Measurements from ENCODE around the gene GDF9. TPM values are rescaled to one million over a fixed set of nuclear protein-coding genes. Genes with fewer than 3 reads are reported as not detected.

GDF9 gene
- total RNA-seq, 2 experiments from 2014 or later = 0.66 to 2.2 TPM

DNA sequence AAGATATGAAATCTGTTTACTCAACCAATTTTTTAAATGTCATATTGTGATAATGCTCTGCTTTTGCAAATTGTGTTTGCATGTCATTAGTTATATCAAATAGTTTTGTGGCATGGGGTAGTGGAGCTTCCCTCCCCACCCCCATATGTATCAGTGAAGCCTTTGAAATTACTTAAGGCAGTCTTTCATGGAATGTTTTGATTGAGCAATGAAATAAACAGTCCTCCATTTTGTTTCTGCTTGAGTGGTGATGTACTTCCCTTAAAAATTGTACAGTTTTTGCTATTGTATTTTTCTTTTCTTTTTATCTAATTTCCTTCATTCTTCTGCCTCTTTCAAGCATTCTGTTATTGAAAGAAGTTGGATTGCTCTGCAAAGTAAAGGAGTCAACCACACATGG is 49.7 kb downstream of the GDF9 start:
- Histone ChIP-seq H3K4me2 (ENCODE audit: low read length) (no peak overlapping the region), H2AFZ (ENCODE audit: low read length) (no peak overlapping the region), H3K36me3 (ENCODE audit: insufficient read depth, low read length) (no peaks in the 10 kb centered on the region), H3K27ac (ENCODE audit: low read depth, low read length, poor library complexity, severe bottlenecking) (no peak overlapping the region), H3K79me2 (ENCODE audit: insufficient read depth, low read depth, low read length) (no peaks in the 10 kb centered on the region), H3K4me1 (ENCODE audit: insufficient read depth, low read length, poor library complexity, severe bottlenecking) (no peaks in the 10 kb centered on the region), H3K4me3 (ENCODE audit: low read depth, low read length, poor library complexity, severe bottlenecking) (no peak overlapping the region), H3K9me2 (ENCODE audit: insufficient read depth, low read length) (no peaks in the 10 kb centered on the region), H3K9me3 (ENCODE audit: low read length) (no peaks in the 10 kb centered on the region), H4K20me1 (ENCODE audit: insufficient read depth, low read length) (peaks cover under 1% of the 10 kb centered on the region; the same call in 1 of the 2 replicates)
- DNase-seq (ENCODE audit: low spot score) = no peak
- ChIA-PET CTCF (ENCODE audit: unreplicated experiment) (no interaction called here), POLR2A (no interaction called here)
- BruUV-seq (replicated peaks) = no TSS peak
- TF ChIP-seq EZH2phosphoT487 (IDR thresholded peaks at IDR 0.05; ENCODE audit: borderline replicate concordance, low read depth, low read length) = no peak
- TF ChIP-seq CTCF (conservative IDR thresholded peaks at IDR 0.05; ENCODE audit: low read length) = no peak
- intact Hi-C loops (cut with micrococcal nuclease; ENCODE audit: unreplicated experiment) = loop anchor here (1.0 kb wide), 1 partner anchor 431 kb away; no protein-coding TSS in a partner anchor

GRCh38 chr5:132816083-132816482 is 50.2 kb downstream of the GDF9 start:
- intact Hi-C loops (cut with micrococcal nuclease; ENCODE audit: unreplicated experiment) = loop anchor here (1.0 kb wide), 1 partner anchor 431 kb away; no protein-coding TSS in a partner anchor
- H3K4me3 ChIP-seq (ENCODE audit: low read depth, low read length, poor library complexity, severe bottlenecking) = no peak overlapping the region
- no TSS peak for BruUV-seq (replicated peaks)
- ChIA-PET CTCF (ENCODE audit: unreplicated experiment) (no interaction called here), POLR2A (interaction anchor here (0.9 kb wide), 1 partner anchor 14 kb away, joined by 3 read pairs; no protein-coding TSS in a partner anchor)
- H4K20me1 ChIP-seq (ENCODE audit: insufficient read depth, low read length) = peaks cover 5% of the 10 kb centered on the region; the same call in 1 of the 2 replicates
- no peaks in the 10 kb centered on the region for H3K9me3 ChIP-seq (ENCODE audit: low read length)
- no peak overlapping the region for H2AFZ ChIP-seq (ENCODE audit: low read length)
- no peak for DNase-seq (ENCODE audit: low spot score)
- no peak overlapping the region for H3K4me2 ChIP-seq (ENCODE audit: low read length)
- H3K79me2 ChIP-seq (ENCODE audit: insufficient read depth, low read depth, low read length) = no peaks in the 10 kb centered on the region
- H3K9me2 ChIP-seq (ENCODE audit: insufficient read depth, low read length) = no peaks in the 10 kb centered on the region
- no peaks in the 10 kb centered on the region for H3K36me3 ChIP-seq (ENCODE audit: insufficient read depth, low read length)
- H3K27ac ChIP-seq (ENCODE audit: low read depth, low read length, poor library complexity, severe bottlenecking) = no peak overlapping the region
- H3K4me1 ChIP-seq (ENCODE audit: insufficient read depth, low read length, poor library complexity, severe bottlenecking) = no peaks in the 10 kb centered on the region
- TF ChIP-seq CTCF (conservative IDR thresholded peaks at IDR 0.05; ENCODE audit: low read length) (no peak), EZH2phosphoT487 (IDR thresholded peaks at IDR 0.05; ENCODE audit: borderline replicate concordance, low read depth, low read length) (no peak)

DNA sequence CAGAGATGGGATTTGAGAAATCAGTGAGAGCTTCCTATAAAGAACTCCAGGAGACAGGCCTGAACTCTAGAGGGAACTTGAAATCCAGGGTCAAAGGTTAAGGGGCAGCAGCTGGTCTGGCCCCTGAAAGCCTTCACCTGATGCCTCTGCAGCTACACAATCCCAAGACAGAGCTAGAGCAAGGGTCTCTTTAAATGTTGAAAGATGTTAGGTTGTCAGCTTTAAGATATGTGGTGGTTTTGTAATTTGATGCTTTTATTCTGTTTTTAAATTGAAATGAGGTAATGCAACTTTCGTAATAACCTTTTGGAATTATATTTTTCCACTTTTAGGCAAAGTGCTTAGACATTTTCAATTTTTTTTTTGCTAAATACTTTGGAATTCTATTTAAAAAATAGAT is 50.8 kb downstream of the GDF9 start:
- intact Hi-C loops (cut with micrococcal nuclease; ENCODE audit: unreplicated experiment) = no loop called here
- H3K4me2 ChIP-seq (ENCODE audit: low read length) = no peak overlapping the region
- POLR2A ChIA-PET = interaction anchor here (0.6 to 0.9 kb wide), 2 partner anchors 13 to 161 kb away, joined by 3 read pairs; no protein-coding TSS in a partner anchor
- no peaks in the 10 kb centered on the region for H3K36me3 ChIP-seq (ENCODE audit: insufficient read depth, low read length)
- no peaks in the 10 kb centered on the region for H3K4me1 ChIP-seq (ENCODE audit: insufficient read depth, low read length, poor library complexity, severe bottlenecking)
- H4K20me1 ChIP-seq (ENCODE audit: insufficient read depth, low read length) = peaks cover 5% of the 10 kb centered on the region; the same call in 1 of the 2 replicates
- CTCF ChIA-PET (ENCODE audit: unreplicated experiment) = no interaction called here
- TF ChIP-seq CTCF (conservative IDR thresholded peaks at IDR 0.05; ENCODE audit: low read length) (no peak), EZH2phosphoT487 (IDR thresholded peaks at IDR 0.05; ENCODE audit: borderline replicate concordance, low read depth, low read length) (no peak)
- H3K9me2 ChIP-seq (ENCODE audit: insufficient read depth, low read length) = no peaks in the 10 kb centered on the region
- no peak overlapping the region for H3K4me3 ChIP-seq (ENCODE audit: low read depth, low read length, poor library complexity, severe bottlenecking)
- no peak overlapping the region for H3K27ac ChIP-seq (ENCODE audit: low read depth, low read length, poor library complexity, severe bottlenecking)
- H3K9me3 ChIP-seq (ENCODE audit: low read length) = no peaks in the 10 kb centered on the region
- no peak overlapping the region for H2AFZ ChIP-seq (ENCODE audit: low read length)
- no peak for DNase-seq (ENCODE audit: low spot score)
- no peaks in the 10 kb centered on the region for H3K79me2 ChIP-seq (ENCODE audit: insufficient read depth, low read depth, low read length)
- no TSS peak for BruUV-seq (replicated peaks)

Data from OCI-LY7 (cell line).